GM06990 (cell line): ENCODE results near the gene SORD.

Experiments
- DNase-seq: peaks from one replicate; pipeline ENCODE4 v3.0.0-alpha.2; 2011; ENCODE audit not compliant: insufficient read length; ENCODE audit errors: extremely low read depth
- H3K27me3 ChIP-seq: replicated peaks from 2 replicates; pipeline ENCODE4 v1.6.0; 2011; ENCODE audit warnings: low read length; ENCODE audit not compliant: control insufficient read depth, insufficient read depth
- H3K36me3 ChIP-seq: 2 replicates; pipeline ENCODE4 v1.5.1; 2011; ENCODE audit warnings: low read length; ENCODE audit not compliant: control insufficient read depth, insufficient read depth
- H3K4me3 ChIP-seq: replicated peaks from 2 replicates; pipeline ENCODE4 v1.5.1; 2011; ENCODE audit warnings: low read depth, mild to moderate bottlenecking, control low read depth, low read length
- TF ChIP-seq, protein P1 (sequence below): IDR thresholded peaks from 2 replicates; pipeline ENCODE4 v1.5.1; 2011; ENCODE audit warnings: low read length, control low read depth, mild to moderate bottlenecking, inconsistent platforms; ENCODE audit not compliant: insufficient read depth, poor library complexity, severe bottlenecking

Gene SORD

DNA sequence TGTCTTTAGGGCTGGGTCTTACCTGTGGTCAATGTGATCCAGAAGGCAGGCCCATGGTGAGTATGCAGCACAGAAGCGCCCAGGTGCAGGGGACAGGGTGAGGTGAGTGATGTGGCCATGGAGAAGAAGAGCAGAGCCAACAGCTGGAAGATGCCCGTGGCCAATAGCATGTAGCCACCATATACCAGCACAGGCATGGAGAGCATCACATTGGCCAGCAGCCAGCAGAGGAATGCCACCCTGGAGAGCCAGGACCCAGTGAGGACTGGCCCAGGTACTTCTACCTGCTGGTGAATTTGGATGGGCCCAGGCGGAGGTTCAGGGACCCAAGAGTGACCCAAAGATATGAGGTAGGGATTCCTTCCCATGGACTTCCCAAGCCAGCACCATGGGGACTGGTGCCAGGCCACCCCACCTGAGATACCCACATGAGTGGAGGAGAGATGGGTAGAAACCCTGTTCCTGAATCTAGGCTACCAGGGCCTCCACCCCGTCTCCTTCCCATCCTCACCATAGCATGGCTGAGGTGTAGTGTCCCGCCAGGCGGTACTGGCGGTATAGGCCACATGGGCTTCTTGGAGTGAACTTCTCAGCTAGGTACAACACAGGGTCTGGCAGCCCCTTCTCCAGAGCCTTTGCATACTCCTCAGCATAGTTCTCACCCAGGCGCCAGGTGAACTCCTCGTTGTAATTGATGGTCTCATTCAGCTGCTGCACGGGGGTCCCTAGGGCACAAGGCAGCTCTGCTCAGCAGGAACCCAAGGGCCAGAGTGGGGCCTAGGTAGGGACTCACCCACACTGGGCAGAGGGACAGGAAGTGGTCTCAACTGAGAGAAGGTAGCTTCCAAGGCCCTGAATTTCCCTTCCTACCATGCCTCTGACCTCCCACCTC lies 97.3 kb downstream of the SORD start:
- Histone ChIP-seq H3K36me3 (no peaks in the 10 kb centered on the region), H3K27me3 (peaks cover 4% of the 10 kb centered on the region), H3K4me3 (no peak overlapping the region)
- DNase-seq: no peak
- TF ChIP-seq, protein P1, sequence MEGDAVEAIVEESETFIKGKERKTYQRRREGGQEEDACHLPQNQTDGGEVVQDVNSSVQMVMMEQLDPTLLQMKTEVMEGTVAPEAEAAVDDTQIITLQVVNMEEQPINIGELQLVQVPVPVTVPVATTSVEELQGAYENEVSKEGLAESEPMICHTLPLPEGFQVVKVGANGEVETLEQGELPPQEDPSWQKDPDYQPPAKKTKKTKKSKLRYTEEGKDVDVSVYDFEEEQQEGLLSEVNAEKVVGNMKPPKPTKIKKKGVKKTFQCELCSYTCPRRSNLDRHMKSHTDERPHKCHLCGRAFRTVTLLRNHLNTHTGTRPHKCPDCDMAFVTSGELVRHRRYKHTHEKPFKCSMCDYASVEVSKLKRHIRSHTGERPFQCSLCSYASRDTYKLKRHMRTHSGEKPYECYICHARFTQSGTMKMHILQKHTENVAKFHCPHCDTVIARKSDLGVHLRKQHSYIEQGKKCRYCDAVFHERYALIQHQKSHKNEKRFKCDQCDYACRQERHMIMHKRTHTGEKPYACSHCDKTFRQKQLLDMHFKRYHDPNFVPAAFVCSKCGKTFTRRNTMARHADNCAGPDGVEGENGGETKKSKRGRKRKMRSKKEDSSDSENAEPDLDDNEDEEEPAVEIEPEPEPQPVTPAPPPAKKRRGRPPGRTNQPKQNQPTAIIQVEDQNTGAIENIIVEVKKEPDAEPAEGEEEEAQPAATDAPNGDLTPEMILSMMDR: no peak

- TF ChIP-seq, protein P1: no peak
- Histone ChIP-seq H3K27me3 (no peaks in the 10 kb centered on the region; the same call in none of the 2 replicates), H3K36me3 (no peaks in the 10 kb centered on the region), H3K4me3 (no peak overlapping the region)
- DNase-seq: no peak
Measured at GRCh38 chr15:45121020-45121419, 98.0 kb downstream of the SORD start.

- Histone ChIP-seq H3K4me3 (no peak overlapping the region), H3K27me3 (no peaks in the 10 kb centered on the region; the same call in none of the 2 replicates), H3K36me3 (no peaks in the 10 kb centered on the region)
- TF ChIP-seq, protein P1: no peak
- no peak for DNase-seq
Measured at GRCh38 chr15:45121706-45122417, 98.9 kb downstream of the SORD start.

GRCh38 chr15:45122719-45123118 lies 99.7 kb downstream of the SORD start:
- no peaks in the 10 kb centered on the region for H3K36me3 ChIP-seq
- DNase-seq: no peak
- no peak overlapping the region for H3K4me3 ChIP-seq
- TF ChIP-seq, protein P1: no peak
- no peaks in the 10 kb centered on the region; the same call in none of the 2 replicates for H3K27me3 ChIP-seq

DNA sequence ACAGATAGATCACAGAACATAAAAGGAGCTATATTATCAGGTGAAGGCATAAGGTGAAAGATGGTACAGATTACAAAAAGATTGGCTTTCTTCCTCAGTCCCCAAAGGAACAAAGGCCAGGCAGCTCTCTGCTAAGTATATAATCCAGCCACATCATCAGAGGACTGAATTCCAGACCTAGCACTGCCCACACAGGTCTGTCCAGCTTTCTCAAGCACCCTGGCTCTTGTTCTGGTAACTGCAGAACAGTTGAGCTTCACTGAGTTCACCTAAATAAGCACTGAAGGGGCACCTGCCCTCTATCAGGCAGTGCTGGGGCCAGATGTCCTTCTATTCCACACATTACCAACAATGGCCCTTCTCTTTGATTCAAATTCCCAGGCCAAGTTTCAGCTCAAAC lies 100.4 kb downstream of the SORD start:
- no peaks in the 10 kb centered on the region; the same call in none of the 2 replicates for H3K27me3 ChIP-seq
- H3K4me3 ChIP-seq: no peak overlapping the region
- H3K36me3 ChIP-seq: no peaks in the 10 kb centered on the region
- no peak for DNase-seq
- TF ChIP-seq, protein P1: no peak
